HG03521 (cell line): ENCODE results near the gene CNKSR1.

Source experiments
- ATAC-seq: cut with Tn5 transposase; IDR thresholded peaks from one replicate; pipeline ENCODE4 v1.9.1; 2021; ENCODE audit warnings: mild to moderate bottlenecking, moderate library complexity; ENCODE audit not compliant: unreplicated experiment

The CNKSR1 gene

DNA sequence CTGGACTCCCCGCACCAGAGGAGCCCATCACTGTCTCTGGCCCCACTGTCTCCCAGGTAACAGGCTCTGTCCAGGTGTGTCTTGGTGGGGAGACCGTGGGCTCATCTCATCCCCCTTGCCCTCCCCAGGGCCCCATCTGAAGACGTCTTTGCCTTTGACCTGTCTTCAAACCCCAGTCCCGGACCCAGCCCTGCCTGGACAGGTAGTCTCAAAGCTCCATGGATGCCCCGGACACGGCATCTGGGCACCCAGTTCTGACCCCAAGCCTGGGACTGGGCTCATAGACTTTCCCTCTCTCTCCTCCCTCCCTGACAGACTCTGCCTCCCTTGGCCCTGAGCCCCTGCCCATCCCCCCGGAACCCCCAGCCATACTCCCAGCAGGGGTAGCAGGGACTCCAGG lies 6.8 kb downstream of the CNKSR1 start:
- ATAC-seq, result no peak

DNA sequence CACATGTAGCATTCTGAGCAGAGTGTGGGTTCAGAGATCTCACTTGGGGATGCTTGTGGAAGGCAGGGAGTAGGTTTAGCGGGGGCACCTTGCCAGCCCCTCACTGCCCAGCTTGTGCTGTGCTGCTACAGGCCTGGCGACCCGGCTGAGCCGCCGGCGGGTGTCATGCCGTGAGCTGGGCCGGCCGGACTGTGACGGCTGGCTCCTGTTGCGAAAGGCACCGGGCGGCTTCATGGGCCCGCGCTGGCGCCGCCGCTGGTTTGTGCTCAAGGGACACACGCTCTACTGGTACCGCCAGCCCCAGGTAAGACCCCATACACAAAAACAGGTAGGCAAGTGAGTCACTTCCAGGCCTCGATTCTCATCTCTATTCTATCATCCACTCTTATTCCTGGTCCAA lies 7.6 kb downstream of the CNKSR1 start:
- no peak for ATAC-seq

DNA sequence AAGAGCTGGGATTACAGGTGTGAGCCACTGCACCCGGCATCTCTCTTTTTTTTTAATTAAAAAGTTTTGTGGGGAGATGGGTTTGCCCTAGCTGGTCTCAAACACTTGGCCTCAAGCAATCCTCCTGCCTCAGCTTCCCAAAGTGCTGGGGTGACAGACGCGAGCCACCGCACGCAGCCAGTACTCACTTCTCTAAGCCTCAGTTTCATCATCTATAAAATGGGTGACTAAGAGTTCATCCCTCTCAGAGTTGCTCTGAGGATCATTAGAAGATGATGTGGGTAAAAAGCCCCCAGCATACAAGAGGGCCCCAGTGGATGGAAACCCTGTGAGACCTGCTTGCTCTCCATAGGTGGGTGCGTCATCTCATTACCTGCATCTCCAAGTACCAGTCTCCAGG lies 10.6 kb downstream of the CNKSR1 start:
- ATAC-seq, result no peak

DNA sequence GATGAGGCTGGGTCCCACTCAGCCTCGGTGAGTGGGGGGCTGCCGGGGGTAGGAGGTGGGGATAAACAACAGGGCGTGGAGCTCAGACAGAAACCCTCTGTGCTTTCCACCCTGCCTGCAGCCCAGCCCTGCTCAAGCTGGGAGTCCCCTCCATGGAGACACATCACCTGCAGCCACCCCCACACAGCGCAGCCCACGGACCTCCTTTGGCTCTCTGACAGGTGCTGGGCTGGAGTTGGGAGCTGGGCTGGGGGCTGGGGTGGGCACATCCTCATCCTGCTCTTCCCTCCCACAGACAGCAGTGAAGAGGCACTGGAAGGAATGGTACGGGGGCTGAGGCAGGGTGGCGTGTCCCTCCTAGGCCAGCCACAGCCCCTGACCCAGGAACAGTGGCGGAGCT lies 11.2 kb downstream of the CNKSR1 start:
- ATAC-seq, result no peak

DNA sequence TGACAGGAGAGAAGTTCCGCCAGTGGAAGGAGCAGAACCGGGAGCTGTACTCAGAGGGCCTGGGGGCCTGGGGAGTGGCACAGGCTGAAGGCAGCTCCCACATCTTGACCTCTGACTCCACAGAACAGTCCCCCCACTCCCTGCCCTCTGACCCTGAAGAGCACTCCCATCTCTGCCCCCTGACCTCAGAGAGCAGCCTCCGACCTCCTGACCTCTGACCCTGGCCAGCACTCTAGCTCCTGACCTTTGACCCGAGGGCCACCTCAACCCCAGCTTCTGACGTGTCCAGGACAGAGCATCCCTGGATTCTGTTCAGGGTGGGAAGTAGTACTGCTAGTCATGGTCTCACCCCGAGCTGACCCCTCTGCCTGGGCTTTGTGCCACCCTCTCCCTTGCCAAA lies 12.0 kb downstream of the CNKSR1 start:
- ATAC-seq, result no peak

DNA sequence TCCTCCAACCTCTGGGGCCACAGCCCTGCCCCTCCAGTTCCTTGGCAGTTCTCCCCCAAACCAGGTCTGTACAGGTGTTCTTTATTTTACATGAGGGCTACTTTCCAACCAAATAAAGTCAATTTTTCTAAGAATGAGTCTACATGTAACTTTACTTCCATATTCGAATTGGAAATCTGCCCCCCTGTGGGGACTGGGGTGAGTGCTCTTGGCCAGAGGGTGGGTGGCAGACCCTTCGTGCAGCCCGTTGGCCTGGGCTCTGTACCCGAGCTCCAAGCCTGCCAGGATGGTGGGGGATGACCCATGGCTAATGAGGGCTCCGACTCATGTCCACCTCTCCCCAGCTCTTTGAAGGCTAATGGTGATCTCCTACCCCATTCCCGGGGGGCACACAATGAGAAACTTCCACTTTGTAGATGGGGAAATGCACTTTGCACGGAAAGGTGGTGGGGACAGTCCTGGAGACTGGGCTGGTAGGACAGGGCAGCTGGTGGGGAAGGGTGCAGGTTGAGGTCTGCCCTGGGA lies 12.5 kb downstream of the CNKSR1 start:
- no peak for ATAC-seq

DNA sequence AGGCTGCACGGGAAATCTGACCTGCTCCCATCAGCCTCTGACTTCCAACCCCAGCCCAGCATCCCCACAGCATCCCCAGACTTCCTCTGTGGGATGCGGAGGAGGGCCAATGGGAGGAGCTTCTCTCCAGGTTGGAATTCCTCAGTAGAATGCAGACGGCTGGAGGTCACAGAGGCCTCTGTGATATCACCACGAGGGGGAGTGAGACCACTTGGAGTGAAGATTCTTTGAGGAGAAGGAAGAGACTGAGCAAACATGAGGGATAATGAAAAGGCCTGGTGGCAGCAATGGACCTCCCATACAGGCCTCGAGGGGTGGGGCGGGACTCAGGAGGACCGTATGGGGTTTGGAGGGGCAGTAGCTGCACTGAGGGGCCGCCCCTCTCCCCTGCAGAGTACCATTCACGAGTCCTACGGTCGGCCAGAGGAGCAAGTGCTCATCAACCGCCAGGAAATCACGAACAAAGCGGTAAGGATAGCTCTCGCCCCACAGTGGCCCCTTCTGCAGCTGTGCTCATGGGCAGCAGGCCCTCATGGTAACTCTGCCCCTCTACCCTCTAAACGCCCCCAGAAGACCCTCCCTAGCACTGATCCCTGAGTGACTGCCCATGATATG lies 13.2 kb downstream of the CNKSR1 start, which contains the start of gene CATSPER4:
Gene CATSPER4 (plus strand): TSS at position 230 of the 615 bp plus-strand sequence. CDS start 26 bp downstream, at position 256.
- no peak for ATAC-seq

DNA sequence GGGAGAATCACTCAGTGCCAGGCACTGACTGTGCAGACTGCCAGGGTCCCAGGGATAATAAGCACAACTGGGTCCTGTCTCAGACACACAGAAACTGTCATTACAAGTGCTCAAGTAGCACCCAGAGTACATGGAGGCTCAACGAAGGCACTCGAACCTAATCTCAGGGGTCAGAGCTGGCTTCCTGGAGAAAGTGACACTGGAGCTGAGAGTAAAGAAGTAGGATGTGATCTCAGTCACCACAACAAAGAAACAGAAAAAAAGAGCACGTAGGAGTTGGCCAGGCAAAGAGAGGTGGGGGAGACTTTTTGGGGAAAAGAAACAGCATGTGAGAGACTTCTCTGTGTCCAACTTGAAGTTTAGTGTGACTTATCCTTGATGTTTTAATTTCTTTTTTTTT lies 14.4 kb downstream of the CNKSR1 start:
- no peak for ATAC-seq

DNA sequence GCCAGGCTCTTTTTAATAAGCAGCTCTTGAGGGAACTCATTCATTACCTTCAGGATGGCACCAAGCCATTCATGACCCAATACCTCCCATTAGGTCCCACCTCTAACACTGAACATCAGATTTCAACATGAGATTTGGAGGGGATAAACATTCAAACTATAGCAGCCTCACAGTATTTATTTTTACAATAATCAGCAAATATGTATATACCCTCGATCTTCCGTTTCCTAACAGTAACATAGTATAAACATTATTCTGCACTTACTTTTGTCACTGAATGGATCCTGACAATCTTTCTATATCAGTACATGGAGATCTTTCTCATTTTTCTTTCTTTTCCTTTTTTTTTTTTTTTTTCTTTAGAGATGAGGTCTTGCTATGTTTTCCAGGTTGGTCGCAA lies 18.5 kb downstream of the CNKSR1 start:
- no peak for ATAC-seq

DNA sequence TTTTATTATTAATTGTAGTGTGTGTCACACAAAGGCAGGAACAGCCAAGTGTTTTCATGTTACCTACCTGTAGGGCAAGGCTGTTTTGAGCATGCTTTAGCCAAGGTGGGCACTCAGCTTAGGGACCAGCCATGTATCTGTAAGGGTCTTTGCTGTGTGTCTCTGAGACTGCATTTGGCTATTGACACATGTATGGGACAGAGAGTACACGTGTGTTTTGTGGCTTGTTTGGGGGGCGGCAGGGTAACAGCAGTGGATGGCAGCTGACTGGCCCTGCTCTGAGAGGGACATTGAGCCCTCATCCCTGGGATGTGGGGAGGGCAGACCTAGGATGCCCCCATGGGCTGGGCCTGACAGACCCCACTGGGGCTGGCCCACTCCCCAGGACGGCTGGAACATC lies 20.0 kb downstream of the CNKSR1 start:
- no peak for ATAC-seq

DNA sequence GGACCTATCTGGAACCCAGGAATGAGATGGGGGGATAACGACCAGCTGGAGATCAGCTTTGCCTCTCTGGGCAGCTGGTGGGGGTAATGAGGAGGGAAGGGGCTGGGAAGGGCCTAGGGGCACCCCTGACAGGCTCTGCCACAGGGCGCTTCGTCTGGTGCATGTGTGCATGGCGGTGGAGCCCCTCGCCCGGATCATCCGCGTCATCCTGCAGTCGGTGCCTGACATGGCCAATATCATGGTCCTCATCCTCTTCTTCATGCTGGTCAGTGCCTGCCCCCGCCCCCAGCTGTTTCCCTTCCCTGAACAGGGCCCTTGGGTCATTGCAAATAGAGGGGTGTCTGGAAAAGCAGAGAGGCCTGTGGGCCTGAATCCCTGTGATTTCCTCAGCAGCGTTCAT lies 20.5 kb downstream of the CNKSR1 start:
- ATAC-seq, result no peak

DNA sequence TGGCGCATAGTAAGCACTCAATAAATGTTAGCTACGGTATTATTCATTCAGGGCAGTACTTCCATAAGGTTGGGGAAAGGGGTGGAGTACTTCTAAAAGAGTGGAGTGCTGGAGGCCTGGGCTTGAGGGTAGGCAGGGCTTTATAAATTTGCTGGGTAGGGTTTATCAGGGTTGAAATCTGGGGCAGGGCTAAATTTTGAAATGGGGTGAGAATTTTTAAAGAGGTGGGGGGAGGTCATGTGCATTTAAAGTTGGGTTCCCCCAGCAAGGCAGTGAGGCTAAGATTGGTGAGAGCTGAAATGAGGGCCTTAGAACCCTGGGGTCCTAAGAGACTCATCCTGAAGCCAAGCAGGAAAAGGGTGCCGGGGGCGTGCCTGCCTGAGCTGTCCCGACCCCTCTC lies 23.1 kb downstream of the CNKSR1 start:
- no peak for ATAC-seq

DNA sequence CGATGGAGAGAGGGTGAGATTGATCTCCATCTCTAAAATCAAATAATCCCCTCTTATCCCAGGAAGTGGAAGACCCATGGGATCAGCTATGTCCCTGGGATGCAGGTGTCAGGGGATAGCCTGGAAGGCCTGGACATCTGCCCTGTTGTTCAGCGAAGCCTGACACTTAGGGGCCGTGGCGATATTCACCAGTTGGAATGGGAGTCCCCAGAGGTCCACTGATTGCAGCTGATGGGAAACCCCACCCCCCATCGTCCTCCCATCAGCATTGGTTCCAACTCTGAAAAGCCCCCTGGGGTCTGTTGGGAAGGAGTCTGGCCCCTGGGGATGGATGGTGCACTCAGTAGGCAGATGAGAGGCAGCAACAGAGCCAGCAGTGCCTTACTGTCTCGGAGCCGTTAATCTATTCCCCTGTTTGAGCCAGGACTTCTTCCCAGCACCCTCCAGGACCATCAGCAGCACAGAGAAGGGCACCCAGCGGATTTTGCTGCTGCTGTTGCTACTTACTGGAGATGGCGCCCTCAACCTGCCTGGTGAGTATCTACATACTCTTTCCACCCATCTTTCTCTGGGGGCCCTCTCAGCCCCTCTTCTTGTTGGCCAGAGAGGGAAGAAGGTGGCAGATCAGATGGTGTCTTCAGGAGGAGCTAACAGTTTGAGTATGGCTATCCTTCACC lies 26.5 kb downstream of the CNKSR1 start:
- no peak for ATAC-seq

DNA sequence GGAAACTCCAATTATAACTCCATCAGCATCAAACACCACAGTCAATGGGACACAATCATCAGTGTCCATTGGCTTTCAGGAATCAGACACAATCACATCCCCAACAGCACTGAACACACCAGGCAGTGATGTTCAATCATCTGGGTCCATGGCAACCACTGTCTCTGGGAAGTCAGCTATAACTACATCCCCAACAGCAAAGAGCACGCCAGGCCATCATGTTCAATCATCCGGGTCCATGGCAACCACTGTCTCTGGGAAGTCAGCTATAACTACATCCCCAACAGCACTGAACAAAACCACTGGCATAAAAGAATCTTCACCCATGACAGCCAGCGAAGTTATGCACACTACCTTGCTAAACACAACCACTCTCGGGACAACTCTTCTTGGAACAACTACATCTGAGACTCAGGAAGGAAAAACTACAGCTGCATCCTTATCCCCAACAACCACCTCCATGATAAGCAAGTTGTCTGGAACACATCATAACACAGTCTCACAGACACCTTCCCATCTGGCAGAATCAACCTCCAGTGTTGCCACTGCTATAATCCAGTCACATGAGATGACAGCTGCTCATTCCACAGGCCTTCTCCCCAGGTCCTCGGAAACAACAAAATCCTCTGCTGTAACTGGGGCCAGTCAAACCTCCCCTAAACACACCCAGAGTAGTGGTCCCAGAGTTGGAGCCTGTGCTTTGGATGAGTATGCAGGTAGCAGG lies 33.0 kb downstream of the CNKSR1 start:
- ATAC-seq, result no peak

DNA sequence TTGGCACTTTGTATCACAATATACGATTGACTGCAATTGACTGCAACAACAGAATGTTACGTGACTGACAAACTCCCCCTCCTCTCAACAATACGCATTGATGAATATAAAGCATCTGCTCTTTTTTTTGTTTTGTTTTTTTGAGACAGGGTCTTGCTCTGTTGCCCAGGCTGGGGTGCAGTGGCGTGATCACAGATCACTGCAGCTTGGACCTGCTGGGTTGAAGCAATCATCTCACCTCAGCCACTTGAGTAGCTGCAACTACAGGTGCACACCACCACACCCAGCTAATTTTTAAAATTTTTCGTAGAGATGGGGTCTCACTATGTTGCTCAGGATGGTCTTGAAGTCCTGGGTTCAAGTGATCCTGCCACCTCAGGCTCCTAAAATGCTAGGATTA lies 35.4 kb downstream of the CNKSR1 start:
- no peak for ATAC-seq

DNA sequence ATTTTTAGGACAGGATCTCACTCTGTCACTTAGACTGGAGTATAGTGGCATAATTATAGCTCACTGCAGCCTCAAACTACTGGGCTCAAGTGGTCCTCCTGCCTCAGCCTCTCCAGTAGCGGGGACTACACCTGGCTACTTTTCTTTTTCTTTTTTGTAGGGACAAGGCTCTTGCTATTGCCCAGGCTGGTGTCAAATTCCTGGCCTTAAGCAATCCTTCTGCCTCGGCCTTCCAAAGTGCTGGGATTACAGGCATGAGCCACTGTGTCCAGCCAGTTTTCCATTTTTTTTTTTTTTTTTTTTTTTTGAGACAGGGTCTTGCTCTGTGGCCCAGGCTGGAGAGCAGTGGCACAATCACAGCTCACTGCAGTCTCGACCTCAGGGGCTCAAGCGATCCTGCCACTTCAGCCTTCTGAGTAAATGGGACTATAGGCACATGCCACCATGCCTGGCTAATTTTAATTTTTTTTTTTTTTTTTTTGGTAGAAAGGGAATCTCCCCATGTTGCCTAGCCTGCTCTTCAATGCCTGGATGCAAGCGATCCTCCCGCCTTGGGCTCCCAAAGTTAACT lies 36.1 kb downstream of the CNKSR1 start:
- ATAC-seq, result no peak

DNA sequence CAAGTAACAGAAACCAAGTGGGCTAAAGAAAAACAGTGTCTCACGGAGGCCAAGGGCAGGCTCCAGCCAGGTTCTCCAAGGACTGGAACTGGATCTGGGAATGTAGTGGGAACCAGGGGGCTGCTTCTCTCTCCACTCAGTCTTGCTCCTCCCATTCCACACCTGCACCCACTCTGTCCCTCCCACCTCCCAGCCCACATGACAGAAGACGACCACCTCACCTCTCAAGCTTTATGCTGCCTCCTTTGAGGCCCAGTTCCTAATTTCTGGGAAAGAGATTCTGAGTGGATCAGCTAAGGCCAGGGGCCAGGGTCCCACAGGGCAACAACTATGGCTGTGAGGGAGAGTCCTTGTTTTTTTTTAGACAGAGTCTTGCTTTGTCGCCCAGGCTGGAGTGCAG lies 38.0 kb downstream of the CNKSR1 start:
- no peak for ATAC-seq

DNA sequence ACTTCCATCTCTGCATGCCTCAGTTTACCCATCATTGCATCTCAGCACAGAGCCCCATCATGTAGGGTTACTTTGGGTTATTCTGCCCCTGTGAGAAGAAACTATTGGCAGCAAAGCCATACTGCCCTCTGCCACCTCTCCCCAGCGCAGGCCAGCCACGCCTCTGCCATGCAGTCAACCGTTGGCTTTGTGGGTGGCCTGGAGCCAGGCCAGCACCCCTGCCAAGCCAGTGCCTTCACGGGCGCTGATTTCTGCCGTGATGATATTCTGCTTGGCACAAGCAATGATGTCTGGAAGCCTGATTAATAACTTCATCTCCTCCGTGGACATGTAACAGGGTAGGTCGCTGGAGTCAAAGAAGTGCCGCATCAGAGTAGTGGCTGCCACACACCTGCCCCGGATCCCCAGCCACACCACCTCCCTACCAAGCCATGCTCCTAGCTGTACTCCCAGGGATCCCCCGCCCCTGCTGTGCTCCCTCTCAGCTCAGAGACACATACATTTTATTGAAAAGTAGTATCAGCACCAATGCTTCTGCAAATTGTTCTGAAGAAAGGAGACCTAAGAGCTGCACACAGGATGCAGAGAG lies 41.7 kb downstream of the CNKSR1 start:
- ATAC-seq, result no peak

DNA sequence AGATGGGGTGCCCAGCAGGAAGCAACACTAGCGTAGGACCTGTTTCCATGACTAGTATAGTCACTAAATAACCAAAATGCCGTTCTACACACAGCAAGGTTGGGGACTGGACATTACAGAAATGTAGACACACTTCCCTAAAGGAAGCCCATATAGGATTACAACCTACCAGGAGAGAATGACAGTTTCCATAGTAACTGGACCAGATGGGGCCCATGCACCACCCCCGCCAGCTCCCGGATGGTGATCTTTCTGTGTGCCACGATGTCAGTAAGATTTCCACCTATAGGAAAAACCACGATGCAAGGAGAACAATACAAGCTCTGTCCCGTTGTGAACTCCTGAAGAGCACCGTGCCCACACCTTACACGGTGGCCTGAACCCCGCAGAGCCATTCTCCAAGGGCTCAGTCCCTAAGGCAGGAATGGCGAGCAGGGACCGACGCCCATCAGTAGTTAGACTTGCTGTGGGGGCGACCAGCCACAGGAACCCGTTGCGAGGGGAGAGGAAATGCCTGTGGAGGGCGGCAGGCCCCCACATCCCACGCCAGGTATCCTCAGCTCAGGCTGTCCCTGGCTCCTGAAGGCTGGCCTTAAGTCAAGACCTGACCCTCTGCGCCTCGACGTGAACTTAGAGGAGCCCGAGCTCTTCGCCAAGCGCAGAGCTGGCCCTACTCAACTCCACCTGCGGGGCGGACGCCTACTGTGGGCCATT lies 43.1 kb downstream of the CNKSR1 start:
- no peak for ATAC-seq

DNA sequence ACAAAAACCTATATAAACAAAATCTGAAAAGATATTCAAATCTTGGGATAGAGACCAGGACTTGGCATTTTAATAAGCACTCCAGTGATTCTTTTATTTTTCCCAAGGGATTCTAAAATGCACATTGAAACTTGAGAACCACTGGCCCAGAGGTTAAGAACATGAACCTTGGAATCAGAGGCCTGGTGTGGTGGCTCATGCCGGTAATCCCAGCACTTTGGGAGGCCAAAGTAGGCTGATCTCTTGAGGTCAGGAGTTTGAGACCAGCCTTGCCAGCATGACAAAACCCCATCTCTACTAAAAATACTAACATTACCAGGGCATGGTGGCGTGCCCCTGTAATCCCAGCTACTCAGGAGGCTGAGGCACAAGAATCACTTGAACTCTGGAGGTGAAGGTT lies 43.8 kb downstream of the CNKSR1 start:
- no peak for ATAC-seq

DNA sequence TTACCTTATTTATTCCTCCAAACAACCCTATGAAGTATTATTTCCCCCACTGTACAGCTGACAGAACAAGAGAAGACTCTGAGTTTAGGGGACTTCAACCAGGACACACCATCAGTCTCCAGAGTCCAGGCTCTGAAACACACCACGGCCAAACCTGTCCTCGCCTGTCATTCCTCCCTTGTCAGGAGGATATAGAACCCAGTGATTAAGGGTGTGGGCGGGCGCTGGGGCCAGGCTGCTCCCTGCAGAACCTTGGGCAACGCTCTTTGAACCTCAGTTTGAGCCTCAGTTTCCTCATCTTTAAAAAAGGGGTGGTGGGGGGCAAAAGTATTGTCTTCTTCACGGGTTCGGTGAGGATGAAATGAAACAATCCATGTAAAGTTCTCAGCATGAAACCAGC lies 47.3 kb downstream of the CNKSR1 start:
- ATAC-seq, result no peak
